GM03348 (cell line): ENCODE data around the gene TMEM240.
"Not testable (repeated sequence)": the region's sequence is repeated elsewhere in the genome, so short reads cannot be mapped to it uniquely, and the experiment has no call there.

Source experiments
- DNase-seq: peaks from one replicate; pipeline ENCODE4 v3.0.0; 2012; ENCODE audit warnings: low spot score

TMEM240 gene

DNA sequence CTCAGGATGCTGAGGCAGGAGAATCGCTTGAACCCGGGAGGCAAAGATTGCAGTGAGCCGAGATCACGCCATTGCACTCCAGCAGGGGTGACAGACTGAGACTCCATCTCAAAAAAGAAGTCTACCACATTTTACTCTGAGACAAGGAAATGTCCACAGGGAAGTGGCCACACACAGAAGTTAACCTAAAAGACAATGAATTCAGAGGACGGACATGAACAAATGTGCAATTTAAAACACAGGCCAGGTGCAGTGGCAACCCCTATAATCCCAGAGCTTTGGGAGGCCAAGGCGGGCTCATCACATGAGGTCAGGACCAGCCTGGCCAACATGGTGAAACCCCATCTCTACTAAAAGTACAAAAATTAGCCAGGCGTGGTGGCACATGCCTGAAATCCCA lies 17.3 kb upstream of the TMEM240 start:
- not testable (repeated sequence) for DNase-seq

DNA sequence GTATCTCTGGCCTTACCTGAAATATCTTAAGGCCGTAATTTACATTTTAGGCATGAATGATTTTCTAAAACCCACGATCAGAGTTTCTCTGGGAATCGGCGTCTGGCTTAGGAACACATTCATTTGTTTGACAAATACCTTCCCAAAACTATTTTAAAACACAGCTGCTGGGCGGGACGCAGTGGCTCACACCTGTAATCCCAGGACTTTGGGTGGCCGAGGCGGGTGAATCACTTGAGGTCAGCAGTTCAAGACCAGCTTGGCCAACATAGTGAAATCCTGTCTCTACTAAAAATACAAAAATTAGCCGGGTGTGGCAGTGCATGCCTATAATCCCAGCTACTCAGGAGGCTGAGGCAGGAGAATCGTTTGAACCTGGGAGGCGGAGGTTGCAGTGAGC lies 16.5 kb upstream of the TMEM240 start:
- DNase-seq = not testable (repeated sequence)

DNA sequence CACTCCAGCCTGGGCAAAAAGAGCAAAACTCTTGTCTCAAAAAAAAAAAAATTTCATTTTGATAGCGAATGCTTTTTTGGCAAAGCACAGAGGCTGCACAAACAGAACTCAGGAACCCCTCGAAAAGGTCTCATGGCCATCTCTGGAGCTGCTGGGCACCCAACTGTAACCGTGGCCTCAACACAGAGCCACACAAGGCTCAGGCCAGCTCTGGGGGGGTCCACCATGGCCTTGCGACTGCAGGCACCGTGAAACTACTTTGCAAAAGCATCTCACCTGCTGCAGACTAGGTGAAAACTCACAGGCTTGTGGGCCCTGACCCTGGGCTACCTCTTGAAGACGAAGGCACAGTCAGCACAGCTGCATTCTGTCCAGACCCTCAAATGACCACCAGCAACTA lies 16.1 kb upstream of the TMEM240 start:
- DNase-seq = no peak

DNA sequence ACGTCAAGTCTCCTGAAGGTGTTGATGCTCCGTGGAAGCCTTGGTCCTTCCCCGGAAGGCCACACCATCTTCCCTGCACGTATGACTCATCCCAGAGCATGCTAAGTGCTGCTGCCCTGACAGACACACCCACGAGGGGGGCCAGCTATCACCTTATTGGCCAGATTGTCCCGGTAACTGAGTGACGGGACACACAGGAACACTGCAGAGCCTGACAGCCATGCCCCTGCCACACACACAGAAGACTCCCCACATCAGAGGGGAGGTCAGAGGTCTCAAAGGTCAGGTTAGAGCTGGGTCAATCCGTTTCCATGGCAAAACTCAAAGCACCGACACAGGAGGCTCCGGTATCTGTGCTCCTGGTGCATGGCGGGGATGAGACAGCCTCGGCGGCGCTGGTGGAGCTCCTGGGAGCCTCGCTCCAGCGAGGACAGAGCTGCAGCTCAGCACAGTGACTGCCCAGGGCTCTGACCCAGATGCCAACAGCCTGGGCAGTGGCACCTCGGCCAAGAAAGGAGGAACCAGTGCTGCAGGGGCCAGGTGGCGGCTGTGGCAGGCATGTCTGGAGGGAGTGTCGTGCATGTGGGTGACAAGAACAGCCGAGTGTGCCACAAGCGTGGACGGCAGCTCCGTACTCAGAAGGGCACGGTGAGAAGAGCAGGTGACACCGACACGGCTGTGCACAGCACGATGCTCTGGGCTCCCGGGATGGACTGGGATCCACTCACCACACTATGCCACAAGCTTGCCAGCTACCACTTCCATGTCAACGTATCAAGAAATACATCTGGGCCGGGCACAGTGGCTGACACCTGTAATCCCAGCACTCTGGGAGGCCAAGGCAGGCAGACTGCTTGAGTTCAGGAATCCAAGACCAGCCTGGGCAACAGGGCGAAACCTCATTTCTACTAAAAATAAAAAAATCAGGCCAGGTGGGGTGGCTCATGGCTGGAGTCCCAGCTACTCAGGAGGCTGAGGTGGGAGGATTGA lies 14.8 kb upstream of the TMEM240 start:
- DNase-seq = peak; percentile 85

DNA sequence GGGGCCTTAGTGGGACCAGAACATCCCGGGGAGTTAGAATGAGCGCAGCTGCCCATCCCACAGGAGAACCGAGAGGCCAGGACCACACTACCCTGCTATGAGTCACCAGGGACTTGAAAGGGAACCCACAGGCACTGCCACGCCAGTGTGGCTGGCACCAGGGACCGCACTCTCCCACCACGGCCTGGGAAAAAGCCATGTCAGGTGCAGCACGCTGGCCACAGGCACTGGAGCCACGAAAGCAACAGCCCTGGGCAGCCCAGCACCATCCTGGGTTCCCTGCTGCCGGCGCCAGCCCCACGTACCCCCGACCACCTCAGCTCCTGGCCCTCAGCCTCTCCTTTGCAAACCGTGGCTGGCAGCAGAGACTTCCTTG lies 14.1 kb upstream of the TMEM240 start:
- DNase-seq = no peak

DNA sequence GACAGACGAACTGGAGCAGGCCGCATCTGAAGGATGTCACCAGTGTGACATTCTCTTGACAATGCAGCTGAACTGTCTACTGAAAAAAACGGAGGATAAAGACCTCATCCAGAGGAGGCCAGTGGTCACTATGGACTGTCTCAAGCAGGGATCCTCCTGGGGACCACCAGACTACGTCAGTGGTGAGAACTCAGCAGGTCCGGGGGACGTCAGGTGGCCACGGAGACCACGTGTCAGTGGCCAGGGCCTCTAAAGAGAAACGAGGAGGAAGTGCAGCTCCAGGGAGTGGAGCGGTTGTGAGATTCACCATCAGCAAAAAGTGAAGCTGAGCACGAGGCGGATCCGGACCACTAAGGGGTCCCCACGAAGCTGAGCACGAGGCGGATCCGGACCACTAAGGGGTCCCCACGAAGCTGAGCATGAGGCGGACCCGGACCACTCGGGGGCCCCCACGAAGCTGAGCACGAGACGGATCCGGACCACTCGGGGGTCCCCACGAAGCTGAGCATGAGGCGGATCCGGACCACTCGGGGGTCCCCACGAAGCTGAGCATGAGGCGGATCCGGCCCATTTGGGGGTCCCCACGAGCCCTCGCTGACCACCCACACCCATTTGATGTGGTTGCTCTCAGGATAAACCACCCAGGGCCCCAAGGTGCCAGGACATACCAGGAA lies 13.5 kb upstream of the TMEM240 start:
- no peak for DNase-seq

DNA sequence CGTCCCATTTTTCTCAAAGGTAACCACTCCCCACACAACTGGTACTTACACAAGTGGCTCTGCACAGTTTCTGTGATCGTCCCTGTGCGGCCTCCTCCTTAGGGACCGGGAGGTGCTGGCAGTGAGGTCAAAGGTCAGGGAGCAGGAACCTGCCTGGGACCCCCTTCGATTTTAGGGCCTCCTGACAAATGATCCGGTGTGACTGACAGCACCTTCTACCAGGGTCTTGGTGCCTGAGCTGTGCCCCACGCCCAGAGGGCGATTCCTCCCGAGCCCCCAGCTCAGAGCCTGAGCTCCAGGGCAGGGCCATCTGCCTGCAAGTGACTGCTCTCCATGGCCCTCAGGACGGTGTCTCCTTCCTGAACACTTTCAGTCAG lies 11.8 kb upstream of the TMEM240 start:
- DNase-seq = no peak

DNA sequence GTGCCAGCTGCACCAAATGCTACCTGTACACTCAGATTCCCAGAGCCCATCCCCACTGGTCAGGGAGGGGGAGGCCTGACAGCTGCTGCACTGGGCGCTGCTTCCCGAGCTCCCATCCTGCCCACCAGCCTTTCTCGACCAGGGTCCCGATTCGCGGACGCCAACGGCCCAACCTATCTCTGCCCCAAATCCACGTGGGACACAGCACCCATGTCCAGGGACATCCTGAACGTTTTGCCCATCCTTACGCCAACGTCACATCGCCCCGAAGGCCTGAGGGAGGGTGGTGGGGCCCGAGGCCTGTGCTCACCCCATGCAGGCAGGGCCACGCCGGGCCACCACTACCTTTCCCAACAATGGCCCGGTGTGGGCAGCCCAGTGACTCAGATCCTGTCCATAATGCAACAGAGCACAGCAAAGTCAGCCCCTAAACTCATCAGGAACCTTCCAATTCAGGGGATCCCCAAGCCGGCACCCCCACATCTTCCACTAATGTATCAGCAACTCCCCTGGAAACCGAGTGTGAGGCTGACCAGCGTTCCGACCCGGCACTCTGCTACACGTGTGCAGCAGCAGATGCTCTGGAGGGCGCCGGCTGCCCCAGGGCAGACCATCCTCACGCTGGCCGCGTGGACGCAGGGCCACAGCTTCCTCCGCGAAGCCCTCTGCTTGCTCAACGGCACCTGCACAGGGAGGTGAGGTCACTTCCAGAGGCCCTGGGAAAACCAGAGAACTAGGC lies 11.3 kb upstream of the TMEM240 start:
- DNase-seq = no peak

DNA sequence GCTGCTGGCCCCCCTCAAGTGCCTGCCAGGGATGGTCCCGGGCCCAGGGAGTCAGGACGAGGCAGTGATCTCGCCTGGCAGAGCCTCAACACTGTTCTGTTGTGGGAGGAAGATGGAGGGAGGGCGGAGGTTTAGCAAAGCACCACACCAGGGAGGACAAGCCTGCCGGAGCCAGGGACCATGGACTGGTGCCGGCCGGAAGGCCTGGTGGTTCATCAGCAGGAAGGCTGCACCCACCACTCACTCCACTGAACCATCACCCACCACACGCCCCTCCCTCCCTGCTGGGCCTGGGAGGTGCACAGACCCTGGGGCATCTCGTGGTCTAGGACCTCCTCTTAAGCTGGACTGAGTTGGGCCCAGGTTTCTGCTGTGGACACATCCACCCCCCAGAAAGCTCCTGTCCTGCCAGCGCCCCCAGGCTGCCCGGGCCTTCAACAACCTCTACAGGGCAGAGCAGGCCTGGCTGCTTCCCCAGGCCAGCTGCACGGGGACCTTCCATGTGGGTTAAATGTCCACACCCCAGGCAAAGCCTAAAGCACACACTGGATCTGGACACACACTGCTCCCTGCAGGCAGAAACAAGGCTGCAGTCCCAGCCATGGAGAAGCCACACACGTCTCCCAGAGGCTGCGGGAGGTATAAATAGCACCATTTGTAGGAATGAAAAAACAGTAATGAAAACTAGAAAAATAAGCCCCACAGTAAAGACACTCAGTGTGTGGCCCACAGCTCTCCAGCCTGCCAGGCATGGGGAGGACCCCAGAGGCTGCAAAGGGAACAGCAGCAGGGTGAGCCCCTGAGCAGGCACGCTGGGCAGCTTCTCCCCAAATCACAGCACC lies 10.4 kb upstream of the TMEM240 start:
- peak; percentile 65 for DNase-seq

DNA sequence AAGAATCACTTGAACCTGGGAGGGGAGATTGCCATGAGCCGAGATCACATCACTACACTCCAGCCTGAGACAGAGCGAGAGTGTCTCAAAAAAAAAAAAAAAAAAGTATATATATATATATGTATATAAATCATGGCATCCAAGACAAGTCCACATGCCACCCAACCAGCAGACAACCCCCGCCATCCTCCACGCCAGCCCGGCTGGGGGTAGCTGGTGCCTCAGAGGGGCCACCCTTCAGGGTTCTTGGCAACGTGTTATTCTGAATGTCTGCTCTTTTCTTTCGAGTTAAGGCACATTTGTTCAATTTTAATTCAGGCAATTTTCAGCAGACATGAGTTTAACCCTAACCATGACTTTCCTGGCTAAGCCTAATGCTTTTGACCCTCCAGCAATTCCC lies 9.7 kb upstream of the TMEM240 start:
- no peak for DNase-seq

DNA sequence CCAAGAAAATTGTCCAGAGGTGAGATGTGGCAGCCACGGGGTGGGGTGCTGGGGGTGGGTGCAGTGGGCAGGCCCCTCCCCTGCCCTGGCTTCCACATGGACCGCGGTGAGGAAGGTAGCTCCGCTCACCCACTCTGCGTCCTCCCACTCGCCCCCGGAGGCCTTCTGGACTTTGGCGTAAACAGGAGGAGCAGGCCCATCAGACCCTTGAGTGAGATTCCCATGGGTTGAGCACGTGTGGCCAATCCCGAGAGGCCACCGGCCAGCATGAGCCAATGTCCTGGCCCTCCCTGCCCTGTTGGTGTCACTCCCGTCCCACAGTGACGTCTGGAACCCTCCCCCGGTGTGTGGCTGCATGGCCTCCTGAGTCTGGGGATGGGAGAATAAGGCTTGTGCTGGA lies 8.2 kb upstream of the TMEM240 start:
- DNase-seq = no peak

DNA sequence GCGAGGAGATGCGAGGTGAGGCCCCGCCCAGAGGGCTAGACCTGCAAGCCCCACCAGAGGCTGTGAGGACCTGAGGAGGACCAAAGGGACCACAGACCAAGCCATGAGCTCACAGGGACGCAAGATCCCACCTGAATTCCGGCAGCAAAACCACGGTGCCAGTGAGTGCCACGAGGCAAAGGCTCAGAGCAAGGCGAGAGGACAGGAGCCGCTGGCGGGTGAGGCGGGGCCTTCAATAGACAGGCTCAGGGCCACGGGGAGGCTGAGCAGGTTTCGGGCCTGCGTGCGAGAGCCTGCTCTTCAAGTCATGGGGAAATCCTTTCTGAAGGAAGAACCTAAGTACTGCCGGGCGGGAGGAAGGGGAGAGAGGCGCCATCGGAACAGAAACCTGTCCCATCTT lies 7.1 kb upstream of the TMEM240 start:
- DNase-seq = no peak

DNA sequence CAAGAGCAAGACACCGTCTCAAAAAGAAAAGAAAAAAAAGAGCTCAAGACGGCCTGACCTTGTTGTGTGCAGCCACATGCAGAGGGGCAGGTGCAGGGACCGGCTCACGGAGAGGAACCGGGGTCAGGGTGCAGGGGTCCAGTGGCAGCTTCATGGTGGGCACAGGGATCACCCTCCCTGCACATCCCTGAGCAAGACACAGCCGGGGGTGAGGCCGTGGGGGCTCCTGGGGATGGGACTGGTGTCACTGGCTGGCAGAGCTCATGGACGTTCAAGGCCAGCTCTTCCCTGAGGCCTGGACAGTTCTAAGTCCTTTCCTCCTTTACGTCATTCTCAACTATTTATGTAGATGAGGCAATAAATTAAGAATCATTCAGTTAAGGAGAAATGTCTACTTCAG lies 6.6 kb upstream of the TMEM240 start:
- no peak for DNase-seq

DNA sequence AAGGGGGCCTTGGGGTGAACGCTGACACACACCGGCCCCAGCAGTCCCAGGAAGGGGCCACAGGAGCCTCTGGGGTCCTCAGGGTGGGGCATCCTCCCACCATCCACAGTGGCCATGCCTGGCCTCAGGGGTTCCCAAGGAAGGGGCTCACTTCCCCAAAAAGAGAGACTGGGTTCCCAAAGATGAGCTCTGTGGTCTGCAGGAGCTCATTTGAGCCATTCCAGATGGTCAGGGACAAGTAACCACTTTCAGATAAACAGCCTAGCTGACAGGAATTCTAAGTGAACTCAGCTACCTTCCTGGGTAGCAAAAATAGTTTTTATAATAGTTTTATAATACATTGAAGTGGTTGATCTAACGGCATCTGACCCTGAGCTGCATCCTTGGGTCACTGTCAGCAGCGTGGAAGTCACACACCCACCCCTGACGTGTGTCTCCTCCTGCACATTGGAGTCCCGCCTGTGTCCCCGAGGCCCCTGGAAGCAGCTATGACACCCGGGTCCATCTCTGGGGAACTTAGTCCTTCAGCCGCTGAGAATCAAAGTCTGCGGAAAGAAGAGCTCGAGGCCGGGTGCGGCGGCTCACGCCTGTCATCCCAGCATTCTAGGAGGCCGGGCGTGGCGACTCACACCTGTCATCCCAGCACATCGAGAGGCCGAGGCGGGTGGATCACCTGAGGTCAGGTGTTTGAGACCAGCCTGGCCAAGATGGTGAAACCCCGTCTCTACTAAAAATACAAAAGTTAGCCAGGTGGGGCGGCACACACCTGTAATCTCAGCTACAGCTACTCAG lies 5.7 kb upstream of the TMEM240 start:
- no peak for DNase-seq

DNA sequence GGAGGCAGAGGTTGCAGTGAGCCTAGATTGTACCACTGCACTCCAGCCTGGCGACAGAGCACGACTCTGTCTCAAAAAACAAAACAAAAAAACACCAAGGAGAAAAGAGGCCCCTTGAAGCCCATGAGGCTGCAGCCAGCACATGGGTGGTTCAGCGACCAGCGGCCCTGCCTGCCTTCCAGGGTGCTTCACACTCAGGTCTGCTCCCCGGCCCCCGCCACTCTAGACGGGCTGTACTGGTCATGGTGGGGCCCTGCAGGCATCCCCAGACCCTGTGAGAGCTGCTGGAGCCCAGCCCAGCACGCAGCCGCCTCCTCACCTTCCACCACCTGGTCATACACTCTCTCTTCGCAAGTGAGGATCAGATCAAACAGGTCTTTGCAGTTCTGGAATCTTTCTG lies 4.1 kb upstream of the TMEM240 start:
- DNase-seq = no peak

DNA sequence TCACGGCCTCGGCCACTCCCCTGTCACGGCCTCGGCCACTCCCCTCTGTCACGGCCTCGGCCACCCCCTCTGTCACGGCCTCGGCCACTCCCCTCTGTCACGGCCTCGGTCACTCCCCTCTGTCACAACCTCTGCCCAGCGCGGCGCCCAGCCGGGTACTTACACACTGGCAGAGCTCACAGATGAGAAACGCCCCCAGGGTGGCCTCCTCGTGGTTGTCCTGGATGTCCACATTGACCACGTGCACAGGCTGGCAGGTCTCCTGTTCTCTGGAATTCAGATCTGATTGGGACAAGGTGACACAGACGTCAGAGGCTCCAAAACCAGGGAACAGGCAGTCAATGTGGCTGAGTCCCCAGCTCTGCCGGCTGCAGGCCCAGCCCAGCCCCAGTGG lies 3.3 kb upstream of the TMEM240 start:
- DNase-seq = no peak

DNA sequence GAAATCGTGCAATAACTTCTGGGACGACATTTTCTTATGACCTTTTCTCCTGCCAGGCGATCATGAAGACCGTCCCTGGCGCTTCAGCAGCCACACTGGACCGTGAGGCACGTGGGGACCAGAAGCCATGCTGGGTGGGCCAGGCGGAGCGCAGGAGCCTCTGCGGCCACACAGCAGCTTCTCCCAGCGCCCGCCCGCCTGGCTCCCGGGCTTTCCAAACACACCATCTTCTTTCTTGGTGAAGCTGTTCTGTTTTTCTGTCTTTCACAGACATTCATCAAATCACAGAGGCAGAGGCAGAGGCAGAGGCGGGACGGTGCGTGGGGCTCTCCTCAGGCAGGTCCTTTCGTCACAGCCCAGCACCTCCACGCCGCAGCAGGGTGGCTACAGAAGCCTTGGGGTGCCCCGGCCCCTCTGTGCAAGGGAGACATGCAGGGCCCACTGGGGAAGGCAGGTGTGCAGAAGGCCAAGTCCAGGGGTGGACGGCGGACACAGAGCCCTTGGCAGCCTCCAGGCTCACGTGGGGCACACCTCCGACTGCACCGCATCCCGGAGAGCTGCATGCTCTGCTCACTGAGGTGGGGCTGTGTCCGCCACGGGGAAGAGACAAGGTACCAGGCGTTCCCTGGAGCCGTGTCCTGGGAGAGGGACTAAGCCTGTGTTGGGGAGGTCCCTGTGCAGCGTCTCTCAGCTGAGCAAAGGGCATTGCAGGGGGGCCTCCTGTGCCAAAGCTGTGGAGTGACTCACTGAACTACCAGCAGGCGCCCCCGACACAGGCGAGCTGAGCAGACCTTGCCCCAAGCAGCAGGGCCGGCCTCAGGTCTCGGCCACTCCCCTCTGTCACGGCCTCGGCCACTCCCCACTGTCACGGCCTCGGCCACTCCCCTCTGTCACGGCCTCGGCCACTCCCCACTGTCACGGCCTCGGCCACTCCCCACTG lies 2.6 kb upstream of the TMEM240 start:
- DNase-seq = no peak

DNA sequence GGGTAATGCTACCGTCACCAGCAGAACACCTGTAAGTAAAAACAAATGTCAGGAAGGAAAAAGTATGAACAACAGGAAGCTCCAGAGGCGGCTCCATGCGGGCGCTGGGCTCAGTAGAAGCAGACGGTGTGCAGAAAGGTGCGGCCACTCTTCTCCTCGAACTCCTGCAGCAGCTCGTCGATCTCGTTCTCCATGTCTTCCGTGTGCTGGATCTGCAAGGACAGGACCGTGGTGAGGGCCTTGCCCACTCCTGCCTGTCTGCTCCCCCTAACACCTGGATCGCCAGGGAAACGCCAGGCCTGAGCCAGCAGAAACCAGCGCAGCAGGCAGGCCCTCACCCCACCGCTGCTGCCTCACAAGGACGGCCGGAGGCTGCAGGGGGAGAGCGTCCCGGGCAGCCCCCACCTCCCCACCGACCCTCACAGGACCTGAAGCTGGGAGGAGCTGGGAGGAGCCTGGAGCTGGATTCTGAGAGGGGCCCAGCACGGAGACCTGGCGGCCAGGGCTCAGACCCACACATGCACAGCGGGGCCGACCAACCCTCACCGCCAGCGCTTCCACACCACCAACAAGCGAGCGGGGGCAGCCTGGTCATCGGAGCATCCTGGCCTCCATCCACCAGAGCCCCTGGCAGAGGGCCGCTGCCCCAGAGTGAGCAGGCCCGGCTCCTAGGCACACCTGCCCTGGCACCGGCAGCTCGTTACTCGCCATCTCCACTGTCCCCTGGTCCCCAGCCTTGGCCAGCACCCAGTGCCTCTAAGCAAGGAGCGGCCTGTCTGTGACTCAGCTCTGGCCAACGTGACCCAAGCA lies 1.7 kb upstream of the TMEM240 start:
- DNase-seq = no peak
